22Rv1 (cell line): ENCODE data around the gene SLC6A5.
"Not testable (repeated sequence)": the region's sequence is repeated elsewhere in the genome, so short reads cannot be mapped to it uniquely, and the experiment has no call there.

Experiments used
- H3K27ac ChIP-seq: fragments of 450-650 bp; 2 replicates; pipeline ENCODE4 v1.5.1; 2017
- CTCF ChIP-seq: fragments of 450-650 bp; IDR thresholded peaks from 2 replicates; pipeline ENCODE4 v1.5.1; 2017; ENCODE audit warnings: mild to moderate bottlenecking
- ZFX ChIP-seq: fragments of 450-650 bp; IDR thresholded peaks from 2 replicates; pipeline ENCODE4 v1.6.1; 2017; ENCODE audit warnings: antibody characterized with exemption, borderline replicate concordance

Gene SLC6A5

DNA sequence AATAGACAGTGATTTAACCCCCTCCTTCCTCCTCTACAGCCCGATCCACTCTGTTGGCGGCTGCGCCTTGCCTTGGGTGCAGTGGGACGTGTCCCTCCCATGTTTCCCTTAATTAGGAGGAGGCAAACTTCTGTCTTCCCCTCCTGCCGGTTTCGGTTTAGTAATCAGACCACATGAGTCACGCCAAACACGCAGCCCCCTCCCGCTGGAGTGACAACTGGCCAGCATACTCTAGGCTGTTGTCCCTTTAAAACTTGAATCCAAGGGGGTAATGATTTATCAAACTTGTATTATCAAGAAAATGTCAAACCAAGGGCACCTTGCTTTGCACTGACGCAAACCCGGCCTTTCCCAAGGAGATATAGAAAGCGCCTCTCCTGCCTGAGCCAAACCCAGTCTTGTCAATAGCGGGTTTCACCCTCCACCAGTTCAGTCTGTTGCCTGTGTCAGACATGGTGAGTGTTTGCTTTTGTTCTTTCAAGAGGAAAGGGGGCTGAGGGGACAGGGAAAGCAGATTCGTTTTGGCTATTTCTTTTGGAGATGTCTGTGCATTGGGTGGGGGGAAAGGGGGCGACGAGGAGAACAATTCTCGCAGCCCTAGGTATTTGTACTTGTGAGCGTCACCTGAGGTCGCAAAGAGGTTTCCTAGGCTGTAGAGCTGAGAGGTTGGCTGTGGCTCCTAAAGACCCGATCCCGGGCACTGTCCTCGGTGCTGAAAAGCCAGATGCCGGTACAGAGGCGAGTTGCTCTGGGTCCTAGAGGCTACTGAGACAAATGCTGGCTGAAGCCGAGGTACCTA, at the start of gene SLC6A5:
TSS of gene SLC6A5 (plus strand) at position 388 of the 799 bp plus-strand sequence. CDS start at position 453, 65 bp downstream.
- TF ChIP-seq ZFX (no peak), CTCF (no peak)
- no peak within 1 kb of the TSS for H3K27ac ChIP-seq

DNA sequence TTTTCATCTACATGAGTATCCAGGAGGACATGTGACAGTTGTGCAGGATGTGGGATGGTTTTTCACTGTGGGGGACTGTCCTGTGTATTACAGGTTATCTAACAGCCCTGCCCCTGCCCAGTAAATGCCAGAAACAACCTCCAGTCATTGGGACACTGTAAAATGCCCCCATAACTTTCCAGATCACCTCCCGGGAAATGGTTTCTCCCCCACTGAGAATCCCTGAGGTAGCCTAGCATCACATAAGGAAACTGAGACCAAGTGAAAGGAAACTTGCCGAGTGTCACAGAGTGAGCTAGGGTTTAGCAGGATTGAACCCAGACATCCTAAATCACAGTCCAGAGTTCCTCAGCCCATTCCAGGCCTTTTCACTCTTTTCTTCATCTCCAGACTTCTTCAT, 48.3 kb upstream of the SLC6A5 start:
- no peak overlapping the region for H3K27ac ChIP-seq
- TF ChIP-seq ZFX (no peak), CTCF (no peak)

DNA sequence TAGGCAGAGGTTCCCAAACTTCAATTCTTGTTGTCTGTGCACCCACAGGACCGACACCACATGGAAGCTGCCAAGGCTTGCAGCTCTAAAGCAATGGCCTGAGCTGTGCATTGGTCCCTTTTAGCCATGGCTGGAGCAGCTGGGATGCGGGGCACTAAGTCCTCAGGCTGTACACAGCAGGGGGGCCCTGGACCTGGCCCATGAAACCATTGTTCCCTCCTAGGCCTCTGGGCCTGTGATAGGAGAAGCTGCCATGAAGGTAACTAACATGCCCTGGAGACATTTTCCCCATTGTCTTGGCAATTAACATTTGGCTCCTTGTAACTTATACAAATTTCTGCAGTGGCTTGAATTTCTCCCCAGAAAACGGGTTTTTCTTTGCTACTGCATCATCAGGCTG, 43.6 kb upstream of the SLC6A5 start:
- no peak overlapping the region for H3K27ac ChIP-seq
- TF ChIP-seq CTCF (no peak), ZFX (no peak)

GRCh38 chr11:20556396-20556795, 43.0 kb upstream of the SLC6A5 start:
- H3K27ac ChIP-seq = not testable (repeated sequence)

GRCh38 chr11:20558741-20559140, 40.7 kb upstream of the SLC6A5 start:
- TF ChIP-seq ZFX = no peak
- TF ChIP-seq CTCF = no peak
- H3K27ac ChIP-seq = no peak overlapping the region

DNA sequence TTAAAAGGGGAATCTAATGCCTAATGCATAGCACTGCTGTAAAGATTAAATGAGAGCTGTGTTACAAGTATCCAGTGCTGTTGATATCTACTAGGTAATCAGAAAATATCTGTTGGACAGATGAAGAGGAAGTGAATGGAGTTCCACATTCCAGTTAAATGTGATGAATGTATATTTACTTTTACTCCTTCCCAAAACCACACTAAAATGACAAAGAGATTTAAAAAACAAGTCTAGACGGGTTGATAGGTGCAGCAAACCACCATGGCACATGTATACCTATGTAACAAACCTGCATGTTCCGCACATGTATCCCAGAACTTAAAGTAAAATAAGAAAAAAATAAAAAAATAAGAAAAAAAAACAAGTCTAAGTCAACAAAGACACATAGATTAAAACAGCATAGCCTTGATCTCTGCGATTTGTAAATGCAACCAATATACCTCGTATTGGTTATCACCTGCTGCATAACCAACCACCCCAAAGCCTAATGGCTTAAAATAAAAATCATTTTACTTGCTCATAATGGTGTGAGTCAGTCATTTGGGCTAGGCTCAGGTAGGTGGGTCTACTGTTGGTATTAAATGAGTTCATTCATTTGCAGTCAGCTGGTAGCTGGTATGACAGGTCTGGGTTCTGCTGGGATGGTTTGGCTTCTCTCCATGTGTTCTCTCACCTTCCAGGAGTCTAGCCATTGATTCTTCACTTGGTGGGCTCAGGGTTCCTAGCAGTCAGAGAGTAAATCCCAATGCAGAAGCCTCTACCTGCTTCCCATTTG, 39.7 kb upstream of the SLC6A5 start:
- no peak for TF ChIP-seq CTCF
- TF ChIP-seq ZFX = no peak

GRCh38 chr11:20561915-20562314, 37.5 kb upstream of the SLC6A5 start:
- TF ChIP-seq ZFX (no peak), CTCF (no peak)
- no peak overlapping the region for H3K27ac ChIP-seq

More for the DNA sequence above, 39.7 kb upstream of the SLC6A5 start:
- H3K27ac ChIP-seq = no peak overlapping the region
